NB4 (cell line): ENCODE measurements around the gene CAMTA1.

ENCODE experiments used
- MYC ChIP-seq: IDR thresholded peaks from 2 replicates; pipeline ENCODE4 v1.6.1; 2011; ENCODE audit warnings: low read depth, low read length
- POLR2A ChIP-seq: IDR thresholded peaks from 2 replicates; pipeline ENCODE4 v1.6.1; 2011; ENCODE audit warnings: mild to moderate bottlenecking; ENCODE audit not compliant: insufficient read length; ENCODE audit errors: extremely low read depth
- TF ChIP-seq, protein P1 (sequence below): IDR thresholded peaks from one replicate; pipeline ENCODE4 v1.5.1; 2012; ENCODE audit warnings: low read depth, low read length
- TF ChIP-seq, protein P2 (sequence below): IDR thresholded peaks from 2 replicates; pipeline ENCODE4 v1.6.1; 2011; ENCODE audit warnings: low read depth, low read length

DNA sequence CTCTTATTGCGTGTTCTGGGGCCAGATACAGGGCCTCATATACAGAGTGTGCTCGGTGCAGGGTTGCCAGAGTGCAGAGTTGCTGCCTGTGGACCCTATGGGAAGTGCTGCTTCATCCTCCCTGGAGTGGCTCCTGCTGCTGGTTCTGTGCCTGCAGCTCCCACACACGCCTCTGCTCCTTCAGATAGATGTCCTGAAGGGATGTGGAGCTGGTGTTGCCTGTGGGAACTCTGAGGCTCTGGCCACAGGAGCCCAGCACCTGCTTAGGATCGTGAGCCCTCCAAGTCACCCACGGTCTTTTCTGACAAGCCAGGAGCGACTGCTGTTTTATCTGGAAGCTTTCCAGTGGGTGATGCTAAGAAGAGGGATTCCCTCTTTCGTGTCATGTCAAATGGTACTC is 120.5 kb downstream of the CAMTA1 start:
- TF ChIP-seq, protein P1, sequence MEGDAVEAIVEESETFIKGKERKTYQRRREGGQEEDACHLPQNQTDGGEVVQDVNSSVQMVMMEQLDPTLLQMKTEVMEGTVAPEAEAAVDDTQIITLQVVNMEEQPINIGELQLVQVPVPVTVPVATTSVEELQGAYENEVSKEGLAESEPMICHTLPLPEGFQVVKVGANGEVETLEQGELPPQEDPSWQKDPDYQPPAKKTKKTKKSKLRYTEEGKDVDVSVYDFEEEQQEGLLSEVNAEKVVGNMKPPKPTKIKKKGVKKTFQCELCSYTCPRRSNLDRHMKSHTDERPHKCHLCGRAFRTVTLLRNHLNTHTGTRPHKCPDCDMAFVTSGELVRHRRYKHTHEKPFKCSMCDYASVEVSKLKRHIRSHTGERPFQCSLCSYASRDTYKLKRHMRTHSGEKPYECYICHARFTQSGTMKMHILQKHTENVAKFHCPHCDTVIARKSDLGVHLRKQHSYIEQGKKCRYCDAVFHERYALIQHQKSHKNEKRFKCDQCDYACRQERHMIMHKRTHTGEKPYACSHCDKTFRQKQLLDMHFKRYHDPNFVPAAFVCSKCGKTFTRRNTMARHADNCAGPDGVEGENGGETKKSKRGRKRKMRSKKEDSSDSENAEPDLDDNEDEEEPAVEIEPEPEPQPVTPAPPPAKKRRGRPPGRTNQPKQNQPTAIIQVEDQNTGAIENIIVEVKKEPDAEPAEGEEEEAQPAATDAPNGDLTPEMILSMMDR, result no peak
- no peak for TF ChIP-seq POLR2A
- TF ChIP-seq, protein P2, sequence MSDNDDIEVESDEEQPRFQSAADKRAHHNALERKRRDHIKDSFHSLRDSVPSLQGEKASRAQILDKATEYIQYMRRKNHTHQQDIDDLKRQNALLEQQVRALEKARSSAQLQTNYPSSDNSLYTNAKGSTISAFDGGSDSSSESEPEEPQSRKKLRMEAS, result no peak
- no peak for TF ChIP-seq MYC
